Neural cell (in vitro differentiated cells): Measurements from ENCODE around the gene FRY. TPM values are rescaled to one million over a fixed set of nuclear protein-coding genes. Genes with fewer than 3 reads are reported as not detected.

Source experiments
- H2AFZ ChIP-seq: fragments of 200-600, 300-800 bp; sonication (generic), shearing (Covaris generic); 2 replicates; pipeline ENCODE4 v1.6.0; 2014; ENCODE audit warnings: low read depth, mild to moderate bottlenecking, antibody characterized with exemption, low read length, moderate library complexity
- H3F3A ChIP-seq: fragments of 200-600 bp; shearing (Covaris generic); 2 replicates; pipeline ENCODE4 v1.6.1; 2016; ENCODE audit warnings: mild to moderate bottlenecking, moderate library complexity, mixed read lengths, antibody characterized with exemption, low read length; ENCODE audit not compliant: insufficient read depth, poor library complexity, severe bottlenecking
- H3K27ac ChIP-seq: fragments of 200-600, 300-800 bp; sonication (generic), shearing (Covaris generic); 2 replicates; pipeline ENCODE4 v1.5.1; 2014; ENCODE audit warnings: mild to moderate bottlenecking, low read length, moderate library complexity
- H3K27me3 ChIP-seq: fragments of 300-800, 200-600 bp; sonication (generic), shearing (Covaris generic); 2 replicates; pipeline ENCODE4 v1.6.0; 2014; ENCODE audit warnings: mild to moderate bottlenecking, low read depth, low read length, moderate library complexity; ENCODE audit not compliant: insufficient read depth
- H3K36me3 ChIP-seq: fragments of 300-800, 200-600 bp; sonication (generic), shearing (Covaris generic); 2 replicates; pipeline ENCODE4 v1.5.1; 2014; ENCODE audit warnings: mild to moderate bottlenecking, antibody characterized with exemption, low read length, moderate library complexity; ENCODE audit not compliant: insufficient read depth
- H3K4me2 ChIP-seq: fragments of 300-800, 200-600 bp; sonication (generic), shearing (Covaris generic); 2 replicates; pipeline ENCODE4 v1.6.0; 2014; ENCODE audit warnings: mild to moderate bottlenecking, low read length
- H3K4me3 ChIP-seq: fragments of 300-800, 200-600 bp; sonication (generic), shearing (Covaris generic); 2 replicates; pipeline ENCODE4 v1.5.1; 2014; ENCODE audit warnings: mild to moderate bottlenecking, low read length, moderate library complexity
- H3K79me2 ChIP-seq: fragments of 200-600 bp; shearing (Covaris generic); replicated peaks from 2 replicates; pipeline ENCODE4 v1.6.0; 2014; ENCODE audit warnings: mild to moderate bottlenecking, low read length, moderate library complexity; ENCODE audit not compliant: insufficient read depth
- H3K9ac ChIP-seq: fragments of 300-800, 200-600 bp; sonication (generic), shearing (Covaris generic); 2 replicates; pipeline ENCODE4 v1.6.1; 2016; ENCODE audit warnings: mild to moderate bottlenecking, low read length, mixed read lengths
- H3K9me2 ChIP-seq: fragments of 200-600 bp; shearing (Covaris generic); 2 replicates; pipeline ENCODE4 v1.6.1; 2016; ENCODE audit warnings: mild to moderate bottlenecking, low read length, mixed read lengths; ENCODE audit not compliant: insufficient read depth
- H3K9me3 ChIP-seq: fragments of 200-600, 300-800 bp; sonication (generic), shearing (Covaris generic); 2 replicates; pipeline ENCODE4 v1.6.1; 2016; ENCODE audit warnings: mild to moderate bottlenecking, mixed run types, low read length, moderate library complexity, mixed read lengths
- H4K20me1 ChIP-seq: fragments of 200-600 bp; shearing (Covaris generic); 2 replicates; pipeline ENCODE4 v1.6.1; 2016; ENCODE audit warnings: mild to moderate bottlenecking, mixed run types; ENCODE audit not compliant: insufficient read depth
- EP300 ChIP-seq: fragments of 450-650 bp; conservative IDR thresholded peaks from 2 replicates; pipeline ENCODE4 v1.6.1; 2014; ENCODE audit warnings: antibody characterized with exemption, mild to moderate bottlenecking, moderate library complexity; ENCODE audit not compliant: poor library complexity, severe bottlenecking
- EZH2 ChIP-seq: fragments of 200-600, 300-800 bp; shearing (Covaris generic), sonication (generic); IDR thresholded peaks from 2 replicates; pipeline ENCODE4 v1.6.1; 2014; ENCODE audit warnings: antibody characterized with exemption, low read length, borderline replicate concordance, mild to moderate bottlenecking; ENCODE audit not compliant: insufficient read depth, poor library complexity, severe bottlenecking
- MXI1 ChIP-seq: fragments of 450-650 bp; conservative IDR thresholded peaks from 2 replicates; pipeline ENCODE4 v1.6.1; 2014; ENCODE audit warnings: antibody characterized with exemption, mild to moderate bottlenecking; ENCODE audit not compliant: poor library complexity, severe bottlenecking
- POLR2AphosphoS5 ChIP-seq: IDR thresholded peaks from 2 replicates; pipeline ENCODE4 v1.6.1; 2012
- RAD21 ChIP-seq: fragments of 450-650 bp; conservative IDR thresholded peaks from 2 replicates; pipeline ENCODE4 v1.6.1; 2014; ENCODE audit warnings: antibody characterized with exemption, mild to moderate bottlenecking, moderate library complexity
- REST ChIP-seq: IDR thresholded peaks from 2 replicates; pipeline ENCODE4 v1.6.1; 2012; ENCODE audit warnings: borderline replicate concordance
- SMC3 ChIP-seq: fragments of 450-650 bp; conservative IDR thresholded peaks from 2 replicates; pipeline ENCODE4 v1.6.1; 2014; ENCODE audit warnings: antibody characterized with exemption, mild to moderate bottlenecking, moderate library complexity; ENCODE audit not compliant: poor library complexity
- TAF1 ChIP-seq: IDR thresholded peaks from 2 replicates; pipeline ENCODE4 v1.6.1; 2012; ENCODE audit warnings: low read depth
- polyA plus RNA-seq: library from polyadenylated mRNA; depleted of rRNA; stranded (reverse); fragments of >200 nt; gene quantifications from 2 replicates; pipeline ENCODE4 v1.2.3, GENCODE V29; 2014
- TF ChIP-seq, protein P1 (sequence below): fragments of 450-650 bp; IDR thresholded peaks from 2 replicates; pipeline ENCODE4 v1.5.1; 2014; ENCODE audit warnings: antibody characterized with exemption, mild to moderate bottlenecking, moderate library complexity; ENCODE audit not compliant: poor library complexity, severe bottlenecking

The FRY gene
- polyA plus RNA-seq, 1 donor from 2014 or later, result 49.3 TPM

GRCh38 chr13:32126756-32127155 lies 95.2 kb downstream of the FRY start:
- Histone ChIP-seq H3K27me3 (no peaks in the 10 kb centered on the region), H3K27ac (no peak overlapping the region), H3K9me3 (no peaks in the 10 kb centered on the region), H3K9me2 (no peaks in the 10 kb centered on the region), H3K36me3 (peaks cover 20% of the 10 kb centered on the region), H3K4me3 (no peak overlapping the region), H2AFZ (no peak overlapping the region), H3K79me2 (no peaks in the 10 kb centered on the region), H3F3A (no peaks in the 10 kb centered on the region), H3K9ac (no peak overlapping the region), H4K20me1 (no peaks in the 10 kb centered on the region), H3K4me2 (no peak overlapping the region)
- TF ChIP-seq MXI1 (no peak), TAF1 (no peak), SMC3 (no peak), EZH2 (no peak), RAD21 (no peak), EP300 (no peak), REST (no peak), POLR2AphosphoS5 (no peak)
- TF ChIP-seq, protein P1, sequence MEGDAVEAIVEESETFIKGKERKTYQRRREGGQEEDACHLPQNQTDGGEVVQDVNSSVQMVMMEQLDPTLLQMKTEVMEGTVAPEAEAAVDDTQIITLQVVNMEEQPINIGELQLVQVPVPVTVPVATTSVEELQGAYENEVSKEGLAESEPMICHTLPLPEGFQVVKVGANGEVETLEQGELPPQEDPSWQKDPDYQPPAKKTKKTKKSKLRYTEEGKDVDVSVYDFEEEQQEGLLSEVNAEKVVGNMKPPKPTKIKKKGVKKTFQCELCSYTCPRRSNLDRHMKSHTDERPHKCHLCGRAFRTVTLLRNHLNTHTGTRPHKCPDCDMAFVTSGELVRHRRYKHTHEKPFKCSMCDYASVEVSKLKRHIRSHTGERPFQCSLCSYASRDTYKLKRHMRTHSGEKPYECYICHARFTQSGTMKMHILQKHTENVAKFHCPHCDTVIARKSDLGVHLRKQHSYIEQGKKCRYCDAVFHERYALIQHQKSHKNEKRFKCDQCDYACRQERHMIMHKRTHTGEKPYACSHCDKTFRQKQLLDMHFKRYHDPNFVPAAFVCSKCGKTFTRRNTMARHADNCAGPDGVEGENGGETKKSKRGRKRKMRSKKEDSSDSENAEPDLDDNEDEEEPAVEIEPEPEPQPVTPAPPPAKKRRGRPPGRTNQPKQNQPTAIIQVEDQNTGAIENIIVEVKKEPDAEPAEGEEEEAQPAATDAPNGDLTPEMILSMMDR, result no peak

DNA sequence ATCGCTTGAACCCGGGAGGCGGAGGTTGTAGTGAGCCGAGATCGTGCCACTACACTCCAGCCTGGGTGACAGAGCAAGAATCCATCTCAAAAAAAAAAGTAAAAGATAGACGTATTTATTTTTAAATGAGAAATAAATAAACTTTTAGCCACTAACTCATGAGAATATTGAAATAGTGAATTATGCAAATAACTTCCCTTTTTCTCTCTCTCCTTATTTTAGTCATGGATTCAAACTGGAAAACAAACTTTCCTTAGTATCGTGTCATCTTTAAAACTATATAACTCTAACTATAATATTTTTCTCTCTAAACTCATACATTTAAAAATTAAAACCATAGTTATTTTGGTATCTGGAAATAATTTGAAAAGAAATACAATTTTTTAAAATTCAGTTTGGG lies 96.1 kb downstream of the FRY start:
- no peaks in the 10 kb centered on the region for H3K9me3 ChIP-seq
- no peaks in the 10 kb centered on the region for H4K20me1 ChIP-seq
- TF ChIP-seq RAD21 (no peak), REST (no peak), SMC3 (no peak), POLR2AphosphoS5 (no peak), EP300 (no peak), TAF1 (no peak)
- no peak overlapping the region for H3K4me3 ChIP-seq
- no peaks in the 10 kb centered on the region for H3F3A ChIP-seq
- no peaks in the 10 kb centered on the region for H3K27me3 ChIP-seq
- no peaks in the 10 kb centered on the region for H3K79me2 ChIP-seq
- H2AFZ ChIP-seq, result no peak overlapping the region
- H3K9ac ChIP-seq, result no peak overlapping the region
- H3K4me2 ChIP-seq, result no peak overlapping the region
- H3K36me3 ChIP-seq, result peaks cover 24% of the 10 kb centered on the region
- H3K9me2 ChIP-seq, result no peaks in the 10 kb centered on the region
- H3K27ac ChIP-seq, result no peak overlapping the region
